HepG2 (cell line): Measurements from ENCODE around the gene UBR4. TPM values are rescaled to one million over a fixed set of nuclear protein-coding genes. Genes with fewer than 3 reads are reported as not detected.

ENCODE experiments used
- ATAC-seq: fragments of 200-7000 bp; cut with Tn5 transposase; 3 replicates; pipeline ENCODE4 v1.9.1; 2020; ENCODE audit warnings: mild to moderate bottlenecking, moderate library complexity
- BruUV-seq: library from RNA; stranded (reverse); fragments of 400-500 nt; replicated peaks from 2 replicates; lab custom pipeline; 2021; lab: Mats Ljungman, UMichigan
- CTCF ChIA-PET: fragments of 300-600 bp; formaldehyde crosslinking; extraction: SDS; loops from one replicate; lab custom pipeline; 2021; ENCODE audit warnings: low total read pairs, inconsistent platforms, low intra/inter-chr PET ratio; lab: Yijun Ruan, JAX
- POLR2A ChIA-PET: fragments of 350-600 bp; sonication (Branson Sonifier 250); formaldehyde crosslinking; loops from one replicate; lab custom pipeline; 2020; ENCODE audit warnings: antibody characterized with exemption, inconsistent platforms; lab: Yijun Ruan, JAX
- DNase-seq: peaks from one replicate; pipeline ENCODE4 v3.0.0-alpha.2; 2015; ENCODE audit warnings: low spot score
- FAIRE-seq: peaks from 3 replicates; lab custom pipeline; 2011; peaks lifted over from hg19 to GRCh38; lab: Jason Lieb, UNC
- H2AFZ ChIP-seq: one replicate; pipeline ENCODE4 v1.6.1; 2011; ENCODE audit warnings: low read length, inconsistent platforms
- H3K27ac ChIP-seq: fragments of 300-600 bp; 3 replicates; pipeline ENCODE4 v1.8.0; 2011; ENCODE audit warnings: mixed run types, mild to moderate bottlenecking, mixed read lengths, low read length, inconsistent platforms; ENCODE audit not compliant: insufficient read depth; ENCODE audit errors: extremely low read length
- H3K27me3 ChIP-seq, 2 experiments: fragments of 200-600 bp in 1 of 2; 2 replicates in 1 of 2; 3 replicates in 1 of 2; pipeline versions ENCODE4 v1.6.0 to v1.8.0; 2011; ENCODE audit warnings: low read length in 2 of 2, mild to moderate bottlenecking in 2 of 2, moderate library complexity in 2 of 2, inconsistent platforms in 1 of 2; ENCODE audit not compliant: insufficient read depth in 2 of 2, control insufficient read depth in 1 of 2
- H3K36me3 ChIP-seq, 2 experiments: fragments of 200-600 bp in 1 of 2; replicated peaks in 1 of 2; 2 replicates in 1 of 2; 3 replicates in 1 of 2; pipeline versions ENCODE4 v1.5.1 to v1.8.0; 2011; ENCODE audit warnings: low read length in 2 of 2, inconsistent platforms in 1 of 2; ENCODE audit not compliant: insufficient read depth in 2 of 2, control insufficient read depth in 1 of 2
- H3K4me1 ChIP-seq: 2 replicates; pipeline ENCODE4 v1.5.1; 2012; ENCODE audit warnings: low read length, inconsistent platforms; ENCODE audit not compliant: insufficient read depth
- H3K4me2 ChIP-seq: 2 replicates; pipeline ENCODE4 v1.6.0; 2011; ENCODE audit warnings: low read depth, low read length, inconsistent platforms
- H3K4me3 ChIP-seq, 3 experiments: fragments of 200-600 bp in 1 of 3; sonication (generic), shearing (Covaris generic) in 1 of 3; replicated peaks in 1 of 3; 2 replicates each; pipeline ENCODE4 v1.5.1; 2011 to 2016; ENCODE audit warnings: low read length in 3 of 3, inconsistent platforms in 2 of 3, low read depth in 2 of 3, mild to moderate bottlenecking in 2 of 3, control low read depth in 1 of 3, mixed read lengths in 1 of 3; ENCODE audit not compliant: insufficient read depth in 1 of 3
- H3K79me2 ChIP-seq: one replicate; pipeline ENCODE4 v1.6.1; 2011; ENCODE audit warnings: low read length, inconsistent platforms; ENCODE audit not compliant: insufficient read depth
- H3K9ac ChIP-seq: 2 replicates; pipeline ENCODE4 v1.6.0; 2011; ENCODE audit warnings: mild to moderate bottlenecking, low read depth, low read length, inconsistent platforms; ENCODE audit not compliant: insufficient read depth
- H3K9me3 ChIP-seq: 2 replicates; pipeline ENCODE4 v1.5.1; 2012; ENCODE audit warnings: mild to moderate bottlenecking, low read length
- H4K20me1 ChIP-seq: 2 replicates; pipeline ENCODE4 v1.6.0; 2011; ENCODE audit warnings: inconsistent platforms, mild to moderate bottlenecking, low read length, moderate library complexity; ENCODE audit not compliant: insufficient read depth
- BCL6 ChIP-seq: IDR thresholded peaks from 2 replicates; pipeline ENCODE4 v1.6.1; 2016; ENCODE audit warnings: missing genetic modification reagents, missing compliant biosample characterization
- HOXD1 ChIP-seq: sonication (generic); formaldehyde crosslinking; IDR thresholded peaks from 2 replicates; pipeline ENCODE4 v1.5.0; 2020; ENCODE audit warnings: missing genetic modification reagents
- JDP2 ChIP-seq: sonication (generic); formaldehyde crosslinking; IDR thresholded peaks from 2 replicates; pipeline ENCODE4 v1.8.1; 2022; ENCODE audit warnings: missing genetic modification reagents, borderline replicate concordance
- MNT ChIP-seq: fragments of 450-650 bp; IDR thresholded peaks from 2 replicates; pipeline ENCODE4 v1.6.1; 2016
- PBX2 ChIP-seq: IDR thresholded peaks from 2 replicates; pipeline ENCODE4 v1.6.1; 2016; ENCODE audit warnings: control low read depth
- POLR2AphosphoS5 ChIP-seq: IDR thresholded peaks from 2 replicates; pipeline ENCODE4 v1.6.1; 2012; ENCODE audit warnings: low read depth, low read length
- PTBP1 ChIP-seq: fragments of 200-400 bp; formaldehyde crosslinking; IDR thresholded peaks from 2 replicates; pipeline ENCODE4 v1.6.1; 2018; ENCODE audit warnings: low read length, low read depth; ENCODE audit not compliant: poor library complexity, severe bottlenecking
- SPEN ChIP-seq: sonication (generic); formaldehyde crosslinking; IDR thresholded peaks from 2 replicates; pipeline ENCODE4 v1.5.1; 2020; ENCODE audit warnings: low read depth, mild to moderate bottlenecking, missing genetic modification reagents
- USF2 ChIP-seq, 2 experiments: sonication (generic) in 1 of 2; formaldehyde crosslinking in 1 of 2; IDR thresholded peaks; 2 replicates each; pipeline versions ENCODE4 v1.5.1 to v1.6.1; 2011 to 2020; ENCODE audit warnings: borderline replicate concordance in 1 of 2, low read depth in 1 of 2, low read length in 1 of 2, mild to moderate bottlenecking in 1 of 2, missing genetic modification reagents in 1 of 2, moderate library complexity in 1 of 2
- ZMAT5 ChIP-seq: sonication (generic); formaldehyde crosslinking; IDR thresholded peaks from 2 replicates; pipeline ENCODE4 v1.5.0; 2020; ENCODE audit warnings: mild to moderate bottlenecking, low read depth, missing genetic modification reagents, borderline replicate concordance
- ZNF333 ChIP-seq: sonication (generic); formaldehyde crosslinking; IDR thresholded peaks from 2 replicates; pipeline ENCODE4 v1.4.0; 2020; ENCODE audit warnings: mild to moderate bottlenecking, missing genetic modification reagents, borderline replicate concordance
- ZNF572 ChIP-seq: sonication (generic); formaldehyde crosslinking; IDR thresholded peaks from 2 replicates; pipeline ENCODE4 v1.5.1; 2020; ENCODE audit warnings: mild to moderate bottlenecking, missing genetic modification reagents
- WGBS: methylation state at CpG from one replicate; pipeline ENCODE4 v1.1.6; 2017; ENCODE audit warnings: low lambda C conversion rate; 5-methylcytosine and 5-hydroxymethylcytosine counted together
- in situ Hi-C: cut with HindIII; loops from 2 replicates; pipeline ENCODE4 v1.10.0; 2017; ENCODE audit warnings: low pct_unique_long_range_greater_than_20kb; ENCODE audit not compliant: extremely low pct_ligation_motif_present
- intact Hi-C: fragments of 100-400 bp; cut with micrococcal nuclease; formaldehyde crosslinking; loops from one replicate; pipeline ENCODE4 v1.10.0; 2022; ENCODE audit not compliant: unreplicated experiment
- polyA plus RNA-seq, 8 experiments: library from polyadenylated mRNA; depleted of rRNA in 3 of 8; stranded (reverse) in 7 of 8; unstranded in 1 of 8; fragments of >200 nt; fragmentation: Illumina TruSeq in 4 of 8; extraction: Trizol in 4 of 8; gene quantifications; 2 replicates each; pipeline versions ENCODE4 v1.2.1 to v1.2.3, GENCODE V29; 2011 to 2016; ENCODE audit warnings: low read depth in 4 of 8, missing spikeins in 1 of 8, mixed read lengths in 1 of 8; ENCODE audit not compliant: insufficient read depth in 1 of 8
- total RNA-seq, 5 experiments: library from RNA; depleted of rRNA; stranded (reverse); fragments of >200 nt; fragmentation: Illumina TruSeq; extraction: Trizol; gene quantifications; 2 replicates each; pipeline ENCODE4 v1.2.3, GENCODE V29; 2016; ENCODE audit warnings: low read depth in 1 of 5

Gene UBR4
- total and polyA plus RNA-seq, 2 of the 13 experiments (the other 11 are each of a cell fraction or from before 2014, with no cell fraction given) = 59.1 to 106 TPM

- Histone ChIP-seq H3K27ac (no peak overlapping the region), H3K79me2 (peaks cover 2% of the 10 kb centered on the region), H3K4me3 (no peak overlapping the region), H3K9ac (no peak overlapping the region), H3K27me3 (no peaks in the 10 kb centered on the region), H3K36me3 (peaks cover 53 to 84% of the 10 kb centered on the region in 2 experiments), H2AFZ (no peak overlapping the region), H3K9me3 (peaks cover 8% of the 10 kb centered on the region), H3K4me1 (peaks cover 22% of the 10 kb centered on the region), H4K20me1 (no peaks in the 10 kb centered on the region; the same call in 1 of the 2 replicates), H3K4me2 (no peak overlapping the region)
- ChIA-PET CTCF (no interaction called here), POLR2A (no interaction called here)
- TF ChIP-seq HOXD1 (CRISPR knock-in tag) (no peak), ZMAT5 (no peak)
- no peak for ATAC-seq
- intact Hi-C loops = no loop called here
- BruUV-seq = no TSS peak
- 97% methylated on average over 6 of the region's 6 CpGs for WGBS
- in situ Hi-C loops = no loop called here
- no peak for FAIRE-seq
- no peak for DNase-seq
These were observed 81.0 kb downstream of the UBR4 start for GRCh38 chr1:19128968-19129514.

GRCh38 chr1:19124273-19124672, 85.8 kb downstream of the UBR4 start:
- Histone ChIP-seq H3K79me2 (no peaks in the 10 kb centered on the region), H4K20me1 (no peaks in the 10 kb centered on the region), H3K9ac (no peak overlapping the region), H3K4me1 (no peaks in the 10 kb centered on the region), H3K4me3 (no peak overlapping the region), H2AFZ (no peak overlapping the region), H3K9me3 (no peaks in the 10 kb centered on the region), H3K36me3 (peaks cover 79 to 100% of the 10 kb centered on the region in 2 experiments), H3K4me2 (no peak overlapping the region), H3K27me3 (no peaks in the 10 kb centered on the region), H3K27ac (no peak overlapping the region)
- intact Hi-C loops (no loop called here), in situ Hi-C loops (no loop called here)
- DNase-seq = no peak
- CTCF ChIA-PET = no interaction called here
- 96% methylated on average over 5 of the region's 5 CpGs for WGBS
- BruUV-seq = no TSS peak
- FAIRE-seq = no peak
- POLR2A ChIA-PET = no interaction called here
- no peak for ATAC-seq
- TF ChIP-seq USF2 (IDR thresholded peaks at IDR 0.05; ENCODE audit: low read depth, low read length) (no peak), USF2 (CRISPR knock-in tag; IDR thresholded peaks at IDR 0.05; ENCODE audit: borderline replicate concordance) (no peak), SPEN (CRISPR knock-in tag) (no peak), ZNF572 (CRISPR knock-in tag) (no peak), ZNF333 (CRISPR knock-in tag) (no peak), POLR2AphosphoS5 (no peak), BCL6 (no peak), JDP2 (CRISPR knock-in tag) (no peak), PTBP1 (no peak), MNT (no peak), PBX2 (CRISPR knock-in tag) (no peak)
